Mammary microvascular endothelial cell (primary cell): ENCODE data around the gene RYR3. TPM values are rescaled to one million over a fixed set of nuclear protein-coding genes. Genes with fewer than 3 reads are reported as not detected.

Source experiments
- total RNA-seq: library from RNA; depleted of rRNA; stranded (reverse); fragments of >200 nt; gene quantifications from 2 replicates; pipeline ENCODE4 v1.2.3, GENCODE V29; 2015

RYR3 gene
- total RNA-seq: not detected in 2 replicates

GRCh38 chr15:33310481-33311311 lies at the start of gene RYR3:
RYR3 (plus strand) TSS chr15:33310967; CDS start chr15:33311046, 79 bp downstream.

Other genes with a start within 250 kb of the RYR3 start
- under 0.01 TPM in 2 replicates for gene FMN1, start 116.3 kb upstream of the RYR3 start, total RNA-seq